BE2C (cell line): ENCODE data around the gene GTSE1.
A peak's percentile ranks its signal among the peaks of the same experiment; 100 is the strongest.

Source experiments
- DNase-seq: peaks from one replicate; pipeline ENCODE4 v3.0.0-alpha.2; 2020
- H3K27me3 ChIP-seq: fragments of 250-450 bp; sonication (Bioruptor Pico); 2 replicates; pipeline ENCODE4 v1.5.1; 2020; ENCODE audit warnings: mild to moderate bottlenecking
- H3K36me3 ChIP-seq: fragments of 250-450 bp; sonication (Bioruptor Pico); 2 replicates; pipeline ENCODE4 v1.5.1; 2020; ENCODE audit warnings: mild to moderate bottlenecking
- H3K4me1 ChIP-seq: fragments of 250-450 bp; sonication (Bioruptor Pico); 2 replicates; pipeline ENCODE4 v1.5.1; 2020
- H3K4me3 ChIP-seq: 2 replicates; pipeline ENCODE4 v1.5.1; 2011; ENCODE audit warnings: low read depth, low read length
- H3K9me3 ChIP-seq: fragments of 250-450 bp; sonication (Bioruptor Pico); 2 replicates; pipeline ENCODE4 v1.5.1; 2020
- TF ChIP-seq, protein P1 (sequence below): IDR thresholded peaks from 2 replicates; pipeline ENCODE4 v1.5.1; 2012; ENCODE audit warnings: mild to moderate bottlenecking, low read depth, low read length

Gene GTSE1

DNA sequence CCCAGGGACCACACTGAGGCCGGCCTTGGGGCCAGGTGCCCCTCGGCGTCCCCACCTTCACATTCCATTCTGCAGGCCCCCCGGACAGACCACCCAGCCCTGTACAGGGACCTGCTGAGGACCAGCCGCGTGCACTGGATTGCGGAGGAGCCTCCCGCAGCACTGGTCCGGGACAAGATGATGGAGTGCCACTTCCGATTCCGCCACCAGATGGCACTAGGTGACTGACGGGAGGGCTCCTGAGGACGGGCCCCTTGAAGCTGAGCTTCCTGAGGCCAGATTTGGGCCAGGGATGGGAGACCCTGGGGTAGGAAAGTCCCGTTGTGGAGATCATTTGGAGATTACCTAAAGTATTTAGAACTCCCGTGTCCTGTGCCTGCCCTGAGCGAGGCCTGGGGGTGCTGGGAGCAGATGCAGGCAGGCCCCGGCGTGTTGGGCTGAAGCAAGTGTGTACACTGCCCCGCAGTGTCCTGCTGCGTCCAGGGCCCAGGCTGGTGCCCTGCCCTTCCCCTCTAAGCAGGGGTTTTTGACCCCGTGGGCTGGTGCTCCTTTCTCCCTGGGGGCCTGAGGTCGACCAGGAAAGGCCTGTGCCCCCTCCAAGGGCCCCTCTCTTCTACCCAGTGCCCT lies 58.8 kb downstream of the GTSE1 start:
- Histone ChIP-seq H3K36me3 (peaks cover 66% of the 10 kb centered on the region), H3K27me3 (no peaks in the 10 kb centered on the region), H3K9me3 (no peaks in the 10 kb centered on the region), H3K4me1 (peaks cover 22% of the 10 kb centered on the region), H3K4me3 (no peak overlapping the region)
- TF ChIP-seq, protein P1, sequence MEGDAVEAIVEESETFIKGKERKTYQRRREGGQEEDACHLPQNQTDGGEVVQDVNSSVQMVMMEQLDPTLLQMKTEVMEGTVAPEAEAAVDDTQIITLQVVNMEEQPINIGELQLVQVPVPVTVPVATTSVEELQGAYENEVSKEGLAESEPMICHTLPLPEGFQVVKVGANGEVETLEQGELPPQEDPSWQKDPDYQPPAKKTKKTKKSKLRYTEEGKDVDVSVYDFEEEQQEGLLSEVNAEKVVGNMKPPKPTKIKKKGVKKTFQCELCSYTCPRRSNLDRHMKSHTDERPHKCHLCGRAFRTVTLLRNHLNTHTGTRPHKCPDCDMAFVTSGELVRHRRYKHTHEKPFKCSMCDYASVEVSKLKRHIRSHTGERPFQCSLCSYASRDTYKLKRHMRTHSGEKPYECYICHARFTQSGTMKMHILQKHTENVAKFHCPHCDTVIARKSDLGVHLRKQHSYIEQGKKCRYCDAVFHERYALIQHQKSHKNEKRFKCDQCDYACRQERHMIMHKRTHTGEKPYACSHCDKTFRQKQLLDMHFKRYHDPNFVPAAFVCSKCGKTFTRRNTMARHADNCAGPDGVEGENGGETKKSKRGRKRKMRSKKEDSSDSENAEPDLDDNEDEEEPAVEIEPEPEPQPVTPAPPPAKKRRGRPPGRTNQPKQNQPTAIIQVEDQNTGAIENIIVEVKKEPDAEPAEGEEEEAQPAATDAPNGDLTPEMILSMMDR: peak; percentile 92
- DNase-seq: peak; percentile 88

DNA sequence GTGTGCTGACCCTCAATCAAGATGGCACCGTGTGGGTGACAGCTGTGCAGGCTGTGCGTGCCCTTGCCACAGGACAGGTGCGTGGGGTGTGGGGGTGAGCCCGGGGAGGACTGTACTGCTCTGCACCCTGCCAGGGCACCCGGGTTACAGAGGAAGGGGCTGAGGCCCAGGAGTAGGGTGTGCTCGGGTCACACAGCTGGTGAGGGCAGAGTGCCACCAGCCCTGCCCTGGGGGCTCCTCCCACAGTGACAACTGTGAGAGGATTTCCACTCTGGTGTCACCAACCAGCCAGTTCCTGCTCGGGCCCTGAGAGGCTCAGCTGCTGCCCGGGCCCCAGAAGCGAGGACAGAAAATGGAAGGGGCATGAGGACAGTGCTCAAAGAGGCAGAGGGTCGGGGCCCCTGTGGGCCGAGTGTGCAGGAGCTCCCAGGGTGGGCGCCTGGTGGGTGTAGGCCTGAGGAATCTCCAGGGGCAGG lies 59.4 kb downstream of the GTSE1 start:
- Histone ChIP-seq H3K4me3 (no peak overlapping the region), H3K36me3 (peaks cover 61% of the 10 kb centered on the region), H3K9me3 (no peaks in the 10 kb centered on the region), H3K27me3 (no peaks in the 10 kb centered on the region), H3K4me1 (peaks cover 22% of the 10 kb centered on the region)
- TF ChIP-seq, protein P1: no peak
- DNase-seq: no peak

DNA sequence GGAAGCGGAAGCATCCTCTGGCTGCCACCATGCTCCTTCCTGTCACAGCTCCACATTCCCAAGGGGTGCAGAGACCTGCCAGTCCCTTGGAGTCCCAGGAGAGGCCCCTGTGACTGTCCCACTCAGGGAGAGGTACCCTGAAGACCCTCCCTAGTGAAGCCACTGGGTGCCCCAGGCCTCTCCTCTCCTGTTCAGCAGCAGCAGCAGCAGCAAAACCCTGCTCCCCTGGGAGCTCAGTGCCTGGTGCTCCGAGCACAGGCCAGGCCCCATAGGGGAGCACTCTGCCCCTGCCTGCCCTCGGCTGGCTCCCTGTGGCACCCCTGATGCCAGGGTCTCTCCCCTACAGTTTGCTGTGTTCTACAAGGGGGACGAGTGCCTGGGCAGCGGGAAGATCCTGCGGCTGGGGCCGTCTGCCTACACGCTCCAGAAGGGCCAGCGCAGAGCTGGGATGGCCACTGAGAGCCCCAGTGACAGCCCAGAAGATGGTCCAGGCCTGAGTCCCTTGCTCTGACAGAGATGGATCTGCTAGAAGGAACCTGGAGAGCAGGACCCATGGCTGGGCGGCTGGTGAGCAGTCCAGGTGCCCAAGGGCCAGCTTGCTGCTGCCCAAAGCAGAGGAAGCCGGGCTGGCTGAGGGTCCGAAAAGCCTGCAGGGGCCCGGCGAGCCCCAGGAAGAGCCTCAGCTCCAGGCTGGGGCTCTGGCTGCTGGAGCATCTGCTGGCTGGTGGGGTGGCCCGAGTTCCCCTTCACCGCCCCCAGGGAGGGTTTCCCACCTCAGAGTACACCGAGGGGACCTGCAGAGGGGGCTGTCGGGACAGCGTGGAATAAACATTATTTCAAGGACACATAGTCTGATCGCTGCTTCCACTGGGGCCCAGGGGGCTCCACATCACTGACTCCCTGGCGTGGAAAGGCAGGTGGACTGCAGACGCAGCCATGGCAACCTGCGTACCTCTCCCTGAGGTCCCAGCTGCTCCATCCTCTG lies 60.1 kb downstream of the GTSE1 start:
- no peak for DNase-seq
- H3K27me3 ChIP-seq: no peaks in the 10 kb centered on the region
- peaks cover 22% of the 10 kb centered on the region for H3K4me1 ChIP-seq
- H3K4me3 ChIP-seq: no peak overlapping the region
- TF ChIP-seq, protein P1: no peak
- H3K36me3 ChIP-seq: peaks cover 53% of the 10 kb centered on the region
- H3K9me3 ChIP-seq: no peaks in the 10 kb centered on the region

DNA sequence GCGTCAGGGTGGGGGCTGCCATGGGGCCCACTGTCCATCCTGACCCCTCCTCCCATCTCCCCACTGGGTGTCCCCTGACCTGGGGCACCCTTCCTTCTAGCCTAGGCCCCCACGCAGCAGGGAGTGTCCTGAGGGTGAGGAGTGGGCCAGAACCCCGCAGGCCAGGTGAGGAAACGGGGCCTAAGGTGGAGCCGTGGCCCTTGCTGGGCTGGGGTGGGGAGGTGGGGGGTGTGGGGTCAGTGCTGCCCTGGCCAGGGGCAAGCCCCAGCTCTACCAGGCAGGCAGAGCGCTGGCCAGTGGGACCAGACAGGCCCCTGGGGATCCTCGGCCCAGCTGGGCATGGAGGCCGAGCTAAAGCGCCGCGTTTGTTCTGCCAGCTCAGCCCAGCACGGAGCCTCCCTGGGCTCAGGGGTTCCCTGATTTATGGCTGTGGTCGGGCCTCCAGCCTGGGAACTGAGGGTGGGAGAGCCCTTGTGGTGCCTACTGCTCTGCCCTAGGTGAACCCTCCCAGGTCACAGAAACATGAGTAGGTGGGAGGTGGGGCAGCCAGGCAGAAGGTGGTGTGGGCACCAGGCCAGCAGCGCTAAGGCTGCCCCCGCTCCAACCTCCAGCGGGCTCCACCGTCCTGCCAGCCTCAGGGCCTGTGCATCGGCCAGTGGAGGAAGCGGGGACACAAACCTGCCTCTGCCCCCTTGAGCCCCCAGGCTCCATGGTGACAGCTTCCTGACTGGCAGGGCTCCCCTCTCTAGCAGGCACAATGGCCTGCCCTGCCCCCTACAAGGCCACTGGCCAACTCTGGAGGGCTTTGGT lies 61.2 kb downstream of the GTSE1 start:
- Histone ChIP-seq H3K4me1 (peaks cover 13% of the 10 kb centered on the region), H3K9me3 (no peaks in the 10 kb centered on the region), H3K4me3 (no peak overlapping the region), H3K36me3 (peaks cover 42% of the 10 kb centered on the region), H3K27me3 (no peaks in the 10 kb centered on the region)
- TF ChIP-seq, protein P1: no peak
- no peak for DNase-seq

DNA sequence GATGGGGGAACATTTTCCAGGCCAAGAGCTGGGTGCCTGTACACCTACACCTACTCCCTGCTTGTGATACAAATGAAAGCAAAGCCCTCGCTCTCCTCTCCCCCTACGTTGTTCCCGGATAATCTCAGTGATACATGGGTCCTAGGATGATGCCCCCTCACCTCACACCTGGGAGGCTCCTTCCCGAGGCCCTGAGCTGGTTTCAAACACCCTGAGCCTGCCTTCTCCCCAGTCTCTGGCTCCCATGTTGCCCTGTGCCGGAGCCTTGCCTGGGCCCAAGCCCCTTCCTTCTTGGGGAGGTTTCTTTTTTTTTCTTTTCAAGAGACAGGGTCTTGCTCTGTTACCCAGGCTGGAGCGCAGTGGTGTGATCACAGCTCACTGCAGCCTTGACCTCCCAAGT lies 62.1 kb downstream of the GTSE1 start:
- TF ChIP-seq, protein P1: no peak
- Histone ChIP-seq H3K36me3 (peaks cover 36% of the 10 kb centered on the region), H3K4me3 (no peak overlapping the region), H3K4me1 (peaks cover 5% of the 10 kb centered on the region), H3K9me3 (no peaks in the 10 kb centered on the region), H3K27me3 (no peaks in the 10 kb centered on the region)
- DNase-seq: no peak
